HG03378 (cell line): ENCODE results near the gene PSMC1.
"Not testable (repeated sequence)": the region's sequence is repeated elsewhere in the genome, so short reads cannot be mapped to it uniquely, and the experiment has no call there.

ENCODE experiments used
- ATAC-seq: cut with Tn5 transposase; IDR thresholded peaks from one replicate; pipeline ENCODE4 v1.9.1; 2021; ENCODE audit warnings: mild to moderate bottlenecking, moderate library complexity; ENCODE audit not compliant: unreplicated experiment

The PSMC1 gene

DNA sequence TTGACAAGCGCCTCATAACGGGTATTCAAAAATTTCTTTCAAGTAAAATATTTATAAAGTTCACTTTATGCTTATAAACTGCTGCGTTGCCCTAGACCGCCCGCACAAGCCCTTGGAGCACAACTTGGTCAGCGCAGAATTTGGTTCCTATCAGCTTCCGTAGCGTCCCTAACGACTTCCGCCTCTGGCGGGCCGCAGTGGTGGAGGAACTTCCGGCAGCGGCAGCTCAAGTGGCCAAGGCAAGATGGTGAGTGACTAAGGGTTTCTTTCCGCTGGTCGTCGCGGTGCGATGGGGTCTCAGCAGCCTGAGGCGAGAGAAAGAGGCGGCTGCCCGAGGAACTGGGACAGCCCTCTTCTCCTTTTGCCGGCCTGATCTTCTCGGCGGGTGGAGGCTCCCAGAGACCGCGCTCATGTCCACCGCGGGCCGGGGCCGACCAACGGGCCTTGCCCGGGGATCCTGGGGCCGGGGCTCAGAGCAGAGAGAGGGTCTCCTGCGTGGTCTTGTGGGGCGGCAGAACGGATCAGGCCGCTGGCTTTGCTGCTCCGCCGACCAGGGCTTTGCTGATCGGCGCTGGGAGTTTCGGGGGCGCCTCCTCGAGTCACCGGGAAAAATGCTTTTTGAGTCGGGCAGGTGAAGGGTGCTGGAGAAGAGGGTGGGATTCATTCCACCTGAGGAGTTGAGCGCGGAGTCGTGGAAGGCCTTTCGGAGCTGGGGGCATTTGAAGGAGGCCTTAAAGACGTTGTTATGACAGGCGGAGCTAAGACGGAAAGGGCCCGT is at the start of gene PSMC1:
PSMC1 (plus strand) TSS at position 200 of the 778 bp plus-strand sequence; CDS start at position 245, 45 bp downstream.
- ATAC-seq: peak; percentile 93

DNA sequence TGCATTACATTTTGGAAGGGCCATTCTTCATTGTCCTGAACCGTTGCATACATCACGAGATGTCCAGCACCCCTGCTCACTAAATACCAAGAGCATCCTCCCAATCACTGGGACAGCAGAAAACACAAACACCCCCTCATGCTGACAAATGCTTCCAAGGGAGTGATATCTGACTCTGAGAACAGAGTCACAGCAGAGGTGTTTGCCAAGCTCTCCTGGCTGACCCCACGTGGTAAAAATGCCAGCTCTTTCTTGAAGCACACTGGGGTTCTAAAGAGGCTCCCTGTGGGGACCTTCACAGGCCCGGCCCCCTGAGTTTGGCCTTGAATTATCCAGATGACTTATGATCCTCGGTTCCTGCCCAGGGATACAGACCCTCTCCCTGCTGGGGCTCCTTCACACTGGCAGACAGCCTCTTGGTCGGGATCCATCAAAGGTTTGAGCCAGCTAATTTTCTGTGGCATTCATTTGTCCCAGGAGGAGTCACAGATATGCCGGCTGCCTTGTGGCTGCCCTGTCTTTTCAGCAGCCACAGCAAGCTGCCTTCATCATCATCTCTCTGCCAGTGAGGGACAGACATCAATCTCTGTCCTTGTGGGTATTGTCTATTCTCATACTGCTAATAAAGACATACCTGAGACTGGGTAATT is 43.1 kb upstream of the PSMC1 start:
- no peak for ATAC-seq

DNA sequence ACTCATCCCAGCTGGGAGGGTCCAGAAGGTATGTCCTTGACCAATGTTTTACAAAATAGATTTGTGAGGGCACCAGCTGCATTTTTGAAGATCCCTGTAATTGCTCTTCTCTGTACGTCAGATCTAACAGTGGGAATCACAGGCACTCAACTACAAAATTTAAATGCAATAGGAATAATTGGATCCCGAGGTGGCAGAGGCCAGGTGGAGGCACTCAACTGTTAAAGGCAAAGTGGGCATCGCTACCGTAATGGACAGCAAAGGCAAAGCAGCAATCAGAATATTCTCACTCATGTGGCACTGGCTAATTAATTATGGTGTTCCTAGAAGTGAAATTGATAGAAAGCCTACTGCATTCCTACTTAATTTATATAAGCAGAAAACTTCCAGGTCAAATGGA is 27.9 kb upstream of the PSMC1 start:
- no peak for ATAC-seq

DNA sequence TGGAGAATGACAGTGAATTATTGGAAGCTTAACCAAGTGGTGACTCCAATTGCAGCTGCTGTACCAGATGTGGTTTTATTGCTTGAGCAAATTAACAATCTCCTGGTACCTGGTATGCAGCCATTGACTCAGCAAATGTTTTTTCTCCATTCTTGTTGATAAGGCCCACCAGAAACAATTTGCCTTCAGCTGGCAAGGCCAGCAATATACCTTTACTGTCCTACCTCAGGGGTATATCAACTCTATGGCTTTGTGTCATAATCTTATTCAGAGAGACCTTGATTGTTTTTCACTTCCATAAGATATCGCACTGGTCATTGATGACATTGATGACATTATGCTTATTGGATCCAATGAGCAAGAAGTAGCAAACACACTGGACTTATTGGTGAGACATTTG is 26.4 kb upstream of the PSMC1 start:
- not testable (repeated sequence) for ATAC-seq

DNA sequence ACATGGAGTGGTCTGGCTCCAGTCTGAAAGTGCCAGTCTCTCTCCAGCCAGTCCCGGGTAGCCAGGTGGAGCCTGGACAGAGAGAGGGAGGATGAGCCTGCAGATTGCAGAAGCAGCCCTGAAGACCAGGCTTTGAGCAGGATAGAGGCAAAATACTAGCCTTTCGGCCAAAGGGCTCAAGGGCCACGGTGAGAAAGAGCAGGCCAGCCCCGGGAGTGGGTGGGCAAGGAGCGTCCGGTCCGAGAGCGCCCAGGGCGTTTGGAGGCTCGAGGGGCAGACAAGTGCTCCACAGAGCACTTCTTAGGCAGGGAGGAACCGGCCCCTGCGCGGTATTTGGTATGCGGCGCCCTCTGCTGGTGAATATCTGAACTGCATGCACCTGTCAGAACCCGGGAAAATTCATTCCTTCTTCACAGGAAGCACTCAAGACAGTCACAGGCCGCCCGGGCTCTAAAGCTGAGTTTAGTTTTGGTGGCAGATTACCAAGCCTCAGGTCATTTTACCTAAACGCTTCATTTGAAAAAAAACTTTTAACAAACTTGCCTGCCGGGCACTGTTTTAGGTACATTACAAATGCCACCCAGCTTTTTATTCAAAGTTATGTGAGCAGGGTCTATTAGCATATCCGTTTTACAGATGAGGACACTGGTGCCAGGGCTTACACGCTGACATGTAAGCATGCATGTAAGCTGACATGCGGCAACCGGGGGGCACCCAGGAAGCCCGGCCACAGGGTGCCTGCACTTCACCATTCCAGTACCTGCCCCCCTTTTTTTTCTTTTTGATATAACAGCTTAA is 21.0 kb upstream of the PSMC1 start:
- ATAC-seq: no peak

DNA sequence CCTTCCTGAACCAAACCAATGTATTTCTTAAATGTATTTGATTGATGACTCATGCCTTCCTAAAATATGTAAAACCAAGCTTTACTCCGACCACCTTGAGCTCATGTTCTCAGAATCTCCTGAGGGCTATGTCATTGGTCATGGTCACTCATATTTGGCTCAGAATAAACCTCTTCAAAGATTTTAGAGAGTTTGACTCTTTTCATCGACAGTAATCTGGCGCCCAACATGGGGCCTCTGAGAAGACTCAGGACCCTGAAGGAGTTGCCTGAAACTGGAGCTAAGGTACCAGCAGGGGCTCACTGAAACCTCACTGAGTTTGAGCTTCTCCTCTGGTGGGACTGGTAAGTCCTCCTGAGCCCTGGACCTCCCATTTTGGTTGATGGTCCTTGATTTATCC is 17.2 kb upstream of the PSMC1 start:
- no peak for ATAC-seq

DNA sequence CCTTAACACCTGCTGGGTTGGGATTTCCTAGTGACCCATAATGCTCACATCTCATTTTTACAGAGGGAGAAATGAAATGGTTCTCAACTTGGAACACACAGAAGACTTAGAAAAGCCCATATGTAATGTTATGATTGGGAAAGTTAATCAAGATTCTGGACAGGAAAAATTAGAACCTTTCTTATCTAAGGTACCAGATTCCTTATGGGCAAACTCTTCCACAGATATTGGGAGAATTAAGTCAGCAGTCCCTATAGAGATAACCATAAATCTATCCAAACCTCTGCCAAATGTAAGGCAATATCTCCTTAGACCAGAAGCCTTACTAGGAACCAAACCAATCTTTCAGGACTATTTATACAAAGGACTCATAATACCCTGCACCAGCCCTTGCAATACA is 13.9 kb upstream of the PSMC1 start:
- ATAC-seq: no peak

DNA sequence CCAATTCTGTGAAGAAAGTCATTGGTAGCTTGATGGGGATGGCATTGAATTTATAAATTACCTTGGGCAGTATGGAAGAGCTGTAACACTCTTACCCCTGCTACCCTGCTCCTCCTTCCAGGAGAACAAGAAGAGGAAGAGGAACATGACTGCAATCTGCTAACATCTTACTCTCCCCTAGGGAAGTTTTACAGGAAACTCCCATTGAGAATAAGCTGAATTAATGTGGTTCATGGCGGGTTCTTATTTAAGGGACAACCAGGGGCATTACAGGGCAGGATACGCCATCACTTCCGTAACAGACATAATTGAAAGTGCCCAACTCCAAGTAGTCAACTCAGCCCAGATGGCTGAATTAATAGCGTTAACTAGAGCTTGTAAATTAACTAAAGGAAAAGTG is 9.4 kb upstream of the PSMC1 start:
- ATAC-seq: no peak

DNA sequence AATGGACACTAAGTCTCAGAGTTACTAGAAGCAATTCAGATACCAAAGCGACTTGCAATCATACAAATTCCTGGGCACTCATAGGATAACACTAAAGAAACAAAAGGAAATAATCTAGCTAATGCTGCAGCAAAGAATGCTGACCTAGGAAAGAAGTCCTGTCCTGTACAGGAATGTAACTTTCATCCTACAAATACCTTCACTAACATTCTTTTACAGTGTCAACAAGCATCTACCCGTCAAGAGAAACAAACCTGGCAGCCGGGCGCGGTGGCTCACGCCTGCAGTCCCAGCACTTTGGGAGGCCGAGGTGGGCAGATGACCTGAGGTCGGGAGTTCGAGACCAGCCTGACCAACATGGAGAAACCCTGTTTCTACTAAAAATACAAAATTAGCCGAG is 8.9 kb upstream of the PSMC1 start:
- ATAC-seq: not testable (repeated sequence)

DNA sequence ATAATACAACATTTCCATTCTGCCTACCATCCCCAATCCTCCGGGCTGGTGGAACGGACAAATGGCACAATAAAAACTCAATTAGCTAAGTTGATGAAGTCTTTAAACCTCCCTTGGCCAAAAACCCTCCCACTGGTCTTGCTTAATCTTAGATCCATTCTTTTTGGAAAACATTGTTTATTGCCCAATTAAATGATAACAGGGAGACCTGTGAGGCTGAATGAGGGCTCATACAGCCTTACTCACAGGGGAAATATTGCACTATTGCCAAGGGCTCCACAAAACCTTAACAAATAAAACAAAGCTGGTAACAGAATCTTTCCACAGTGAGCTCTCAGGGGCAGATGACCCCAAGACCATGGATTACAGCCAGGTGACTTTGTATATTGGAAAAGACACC is 7.8 kb upstream of the PSMC1 start:
- no peak for ATAC-seq

DNA sequence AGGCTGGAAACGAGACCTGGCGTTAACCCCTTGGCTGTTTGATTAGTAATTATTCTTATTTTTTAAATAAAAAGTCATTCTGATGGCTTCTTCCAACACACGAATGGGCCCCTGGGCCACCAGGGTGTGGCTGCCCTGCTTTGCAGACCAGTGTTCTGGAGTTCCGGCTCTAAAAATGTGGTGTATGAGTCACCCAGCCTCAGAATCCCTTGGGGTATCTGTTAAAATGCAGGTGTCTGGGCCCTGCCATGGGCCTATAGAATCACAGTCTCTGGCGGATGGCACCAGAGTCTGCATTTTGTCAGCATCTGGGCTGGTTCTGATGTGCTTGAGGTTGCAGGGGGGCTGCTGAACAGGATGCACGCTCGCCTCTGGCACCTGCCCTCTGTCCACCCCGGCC is 2.5 kb upstream of the PSMC1 start:
- no peak for ATAC-seq

DNA sequence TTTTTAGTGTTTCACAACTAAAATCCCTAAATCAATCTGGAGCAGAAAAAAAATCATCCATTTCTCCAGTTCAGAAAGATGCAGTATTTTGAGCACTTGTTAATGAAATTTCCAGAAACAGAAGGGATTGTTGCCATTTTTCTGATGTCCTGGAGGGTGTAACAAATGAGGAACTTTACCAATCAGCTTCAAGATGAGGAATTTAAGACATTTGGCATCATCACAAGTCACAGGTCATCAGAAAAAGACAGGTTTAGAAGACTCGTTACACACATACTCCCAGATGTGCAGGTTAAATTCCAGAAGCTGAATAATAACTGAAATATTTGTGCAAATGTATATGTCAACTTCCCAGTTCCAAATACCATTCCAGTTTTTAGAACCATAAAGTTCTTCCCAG is 482 bp upstream of the PSMC1 start:
- ATAC-seq: no peak

DNA sequence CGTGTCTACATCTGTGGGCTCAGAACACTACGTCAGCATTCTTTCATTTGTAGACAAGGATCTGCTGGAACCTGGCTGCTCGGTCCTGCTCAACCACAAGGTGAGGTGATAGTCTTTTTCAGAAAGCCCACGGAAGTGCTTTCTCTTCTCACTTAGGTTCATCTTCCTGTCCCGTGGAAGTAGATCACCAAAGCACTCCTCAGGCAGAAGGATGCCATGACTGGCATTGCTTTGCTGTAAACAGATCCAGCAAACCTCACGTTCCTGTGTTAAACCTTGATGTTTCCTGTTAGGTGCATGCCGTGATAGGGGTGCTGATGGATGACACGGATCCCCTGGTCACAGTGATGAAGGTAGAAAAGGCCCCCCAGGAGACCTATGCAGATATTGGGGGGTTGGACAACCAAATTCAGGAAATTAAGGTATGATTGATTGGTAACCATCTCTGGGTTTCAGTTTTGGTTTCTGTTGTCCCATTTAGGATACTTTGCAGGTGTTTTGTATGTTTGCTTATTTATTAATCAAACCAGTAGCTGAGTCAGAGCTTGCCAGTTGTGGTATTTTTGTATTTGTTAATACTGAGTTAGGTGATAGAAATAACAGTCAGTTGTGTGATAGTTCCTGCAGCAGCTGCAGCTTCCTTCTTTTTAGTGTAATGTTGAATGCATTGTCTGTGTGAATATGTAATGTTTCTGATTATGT is 7.5 kb downstream of the PSMC1 start:
- ATAC-seq: peak; percentile 94

DNA sequence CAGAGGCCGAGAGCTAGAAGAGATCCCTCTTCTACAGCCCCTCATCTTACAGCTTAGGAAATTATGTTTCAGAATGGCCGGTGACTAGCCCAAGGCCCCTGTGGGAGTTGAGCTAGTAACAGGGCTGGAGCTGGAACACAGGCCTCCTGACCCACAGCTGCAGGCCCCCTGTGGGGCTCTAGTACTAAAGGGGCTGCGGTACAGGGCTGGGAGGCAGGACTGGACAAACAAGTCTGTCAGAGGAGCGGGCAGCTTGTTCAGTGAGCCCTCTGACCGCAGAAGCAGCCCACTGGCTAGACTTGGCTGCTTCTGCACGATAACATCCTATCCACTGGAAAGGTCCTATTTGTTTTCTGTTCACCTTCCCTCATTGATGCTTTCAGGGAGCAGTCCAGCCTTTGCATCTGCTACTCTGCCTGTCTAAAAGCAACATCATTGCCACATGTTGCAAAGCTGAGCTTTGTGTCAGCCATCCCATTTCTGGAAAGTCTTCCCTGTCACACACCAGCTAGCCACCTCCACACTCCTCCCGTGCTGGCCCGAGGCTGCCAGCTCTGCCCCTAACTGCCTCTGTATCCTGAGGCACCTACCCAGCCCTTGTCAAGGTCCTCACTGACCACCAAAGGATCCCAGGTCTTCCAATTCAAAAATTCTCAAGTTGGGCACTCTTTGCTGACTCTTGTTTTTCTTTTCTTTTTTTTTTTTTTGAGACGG is 10.2 kb downstream of the PSMC1 start:
- no peak for ATAC-seq

DNA sequence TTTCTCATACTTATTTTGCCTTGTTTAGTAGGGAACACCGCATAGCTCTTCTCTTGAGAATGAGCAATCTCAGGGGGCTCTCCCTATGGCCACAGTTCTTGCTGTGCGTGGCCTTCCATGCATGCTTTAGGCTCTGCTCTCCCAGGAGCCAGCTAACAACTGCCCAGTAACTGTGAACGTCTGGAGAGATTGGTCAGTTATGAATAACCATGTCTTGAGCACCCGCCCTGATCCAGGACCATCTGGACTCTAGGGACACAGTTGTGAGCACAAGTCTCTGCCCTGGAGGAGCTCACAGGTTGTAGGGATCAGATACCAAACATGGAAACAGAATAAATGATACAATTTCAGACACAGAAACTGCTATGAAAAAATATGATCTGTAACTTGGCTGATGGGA is 12.1 kb downstream of the PSMC1 start:
- ATAC-seq: no peak

DNA sequence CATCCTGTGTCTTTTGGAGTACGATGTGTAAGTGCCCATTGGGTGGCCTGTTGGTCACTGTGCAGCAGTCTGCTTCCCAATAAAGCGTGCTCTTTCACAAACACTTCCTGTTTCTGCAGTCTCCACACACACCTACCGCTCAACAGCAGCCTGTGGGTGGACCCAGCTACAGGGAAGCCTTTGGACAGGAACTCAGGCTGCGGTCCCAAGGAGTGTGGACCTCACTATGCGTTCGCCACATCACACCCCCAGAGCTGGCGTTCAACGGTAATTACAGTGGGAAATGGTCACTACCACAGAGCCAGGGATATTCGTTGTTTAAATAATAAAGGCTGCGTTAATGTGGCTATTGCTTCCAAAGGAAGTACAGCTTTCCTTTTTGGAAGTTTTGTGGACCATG is 16.2 kb downstream of the PSMC1 start:
- ATAC-seq: no peak

DNA sequence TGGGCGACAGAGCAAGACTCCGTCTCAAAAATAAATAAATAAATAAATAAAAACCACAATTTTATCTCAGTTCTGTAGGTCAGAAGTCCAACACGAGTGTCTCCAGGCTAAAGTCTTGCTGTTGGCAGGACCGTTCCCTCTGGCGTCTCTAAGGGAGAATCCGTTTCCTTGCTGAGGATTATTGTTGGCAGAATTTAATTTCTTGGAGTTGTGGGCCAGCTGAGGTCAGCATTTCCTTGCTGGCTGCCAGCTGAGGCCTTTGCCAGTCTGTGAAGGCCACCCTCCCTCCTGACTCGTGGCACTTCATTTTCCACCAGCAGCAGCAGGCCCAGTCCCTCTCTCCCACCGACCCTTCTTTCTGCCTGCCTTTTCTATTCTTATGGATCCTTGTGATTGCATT is 17.2 kb downstream of the PSMC1 start:
- ATAC-seq: no peak

DNA sequence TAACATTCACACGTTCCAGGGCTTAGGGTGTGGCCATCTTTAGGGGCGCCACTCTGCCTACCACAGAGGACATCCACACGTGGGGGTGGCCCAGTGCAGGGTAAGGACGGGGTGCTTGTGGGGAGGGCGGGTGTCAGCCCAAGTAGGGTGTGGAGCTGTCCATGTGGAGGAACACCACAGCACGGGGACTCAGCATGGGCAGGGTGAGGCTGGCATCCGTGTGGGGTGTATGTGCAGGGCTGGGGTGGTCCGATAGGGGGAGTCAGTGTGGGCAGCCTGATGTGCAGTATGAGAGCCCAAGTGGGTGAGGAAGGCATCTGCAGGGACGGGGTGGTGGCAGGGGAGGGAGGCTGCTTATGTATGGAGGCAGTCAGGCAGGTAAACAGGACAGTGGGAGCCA is 17.7 kb downstream of the PSMC1 start:
- ATAC-seq: no peak

DNA sequence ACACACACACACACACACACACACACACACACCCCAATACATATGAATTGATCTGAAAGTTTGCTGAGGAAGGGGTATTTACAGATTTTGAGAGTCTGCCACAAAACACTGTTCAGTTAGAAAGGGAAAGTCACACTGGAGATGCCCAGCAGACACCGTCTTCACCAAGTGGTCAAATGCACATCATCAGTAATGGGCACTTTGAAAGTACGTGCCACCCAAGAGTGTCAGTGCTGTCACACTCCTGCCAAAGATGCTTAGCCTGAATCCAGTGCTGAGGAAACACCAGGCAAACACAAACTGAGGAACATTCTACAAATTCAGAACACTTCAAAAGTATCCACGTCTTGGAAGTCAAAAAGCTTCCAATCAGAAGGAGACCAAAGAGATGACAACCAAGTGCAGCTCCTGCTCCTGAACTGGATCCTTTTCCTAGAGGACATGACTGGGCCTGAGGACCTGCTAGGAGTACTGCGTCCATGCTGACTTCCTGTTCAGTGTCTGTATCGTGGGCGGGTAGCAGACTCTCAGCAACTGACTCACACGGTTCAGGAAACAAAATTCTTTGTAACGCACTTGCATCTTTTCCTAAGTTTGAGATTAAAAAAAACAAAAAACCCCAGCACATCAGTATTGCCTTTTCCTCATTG is 18.6 kb downstream of the PSMC1 start:
- ATAC-seq: no peak

DNA sequence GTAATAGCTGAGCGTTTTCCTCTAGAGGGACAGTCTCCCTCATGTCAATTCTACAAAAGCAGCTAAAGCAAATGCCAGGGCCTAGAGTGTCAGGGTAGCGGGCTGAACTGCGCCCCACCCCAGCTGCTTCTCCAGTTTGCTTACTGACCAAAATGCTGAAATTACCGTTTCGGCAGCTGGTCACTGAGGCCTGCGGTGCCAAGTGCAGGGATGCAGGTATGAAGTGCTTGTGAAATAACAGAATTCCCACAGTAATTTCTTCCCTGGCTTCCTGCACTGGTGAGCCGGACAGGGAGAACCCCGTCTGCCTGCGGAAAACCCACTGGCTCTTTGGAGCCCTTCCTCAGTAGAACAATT is 19.1 kb downstream of the PSMC1 start:
- ATAC-seq: no peak
